DMS153 treated with DMSO at 0.1 percent for 48 hours (cell line): Measurements from ENCODE around the gene ACACB.
"Not testable (repeated sequence)": the region's sequence is repeated elsewhere in the genome, so short reads cannot be mapped to it uniquely, and the experiment has no call there.

ENCODE experiments used
- DNase-seq: peaks from one replicate; lab custom pipeline; 2025; ENCODE audit not compliant: unreplicated experiment; lab: John Stamatoyannopoulos, UW

Gene ACACB

DNA sequence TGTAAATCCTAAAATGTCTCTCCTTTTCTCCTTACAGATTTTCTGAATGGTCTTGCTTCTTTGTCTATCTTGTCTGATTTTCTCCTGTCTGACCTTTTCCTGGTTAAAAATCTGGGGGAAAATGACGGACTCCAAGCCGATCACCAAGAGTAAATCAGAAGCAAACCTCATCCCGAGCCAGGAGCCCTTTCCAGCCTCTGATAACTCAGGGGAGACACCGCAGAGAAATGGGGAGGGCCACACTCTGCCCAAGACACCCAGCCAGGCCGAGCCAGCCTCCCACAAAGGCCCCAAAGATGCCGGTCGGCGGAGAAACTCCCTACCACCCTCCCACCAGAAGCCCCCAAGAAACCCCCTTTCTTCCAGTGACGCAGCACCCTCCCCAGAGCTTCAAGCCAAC lies 23.0 kb downstream of the ACACB start:
- no peak for DNase-seq

- no peak for DNase-seq
Measured at GRCh38 chr12:109139791-109140190, 23.4 kb downstream of the ACACB start.

DNA sequence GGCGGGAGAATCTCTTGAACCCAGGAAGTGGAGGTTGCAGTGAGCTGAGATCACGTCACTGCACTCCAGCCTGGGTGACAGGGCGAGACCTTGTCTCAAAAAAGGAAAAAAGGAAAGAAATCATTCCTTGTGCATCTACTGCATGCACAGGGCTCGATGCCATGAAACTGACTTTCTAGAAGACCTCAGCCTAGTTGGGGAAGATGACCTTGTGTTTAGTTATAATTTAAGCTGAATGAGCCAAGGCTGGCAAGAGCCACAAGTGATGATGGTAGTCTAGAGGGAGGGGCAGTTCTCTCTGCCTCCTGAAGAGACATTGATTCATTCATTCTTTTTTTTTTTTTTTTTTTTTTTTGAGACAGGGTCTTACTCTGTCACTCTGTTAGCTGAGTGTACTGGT lies 24.2 kb downstream of the ACACB start:
- no peak for DNase-seq

GRCh38 chr12:109144224-109144623 lies 27.8 kb downstream of the ACACB start:
- DNase-seq, result no peak

DNA sequence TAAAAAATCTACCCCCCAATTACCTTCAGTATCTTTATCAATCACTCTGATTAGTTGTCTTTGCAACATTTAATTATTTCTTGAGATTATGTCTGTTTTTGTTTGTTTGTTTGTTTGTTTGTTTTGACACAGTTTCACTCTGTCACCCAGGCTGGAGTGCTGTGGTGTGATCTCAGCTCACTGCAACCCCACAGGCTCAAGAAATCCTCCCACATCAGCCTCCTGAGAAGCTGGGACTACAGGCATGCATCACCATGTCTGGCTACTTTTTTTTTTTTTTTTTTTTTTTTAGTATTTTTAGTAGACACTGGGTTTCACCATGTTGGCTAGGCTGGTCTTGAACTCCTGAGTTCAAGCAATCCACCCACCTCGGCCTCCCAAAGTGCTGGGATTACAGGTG lies 30.7 kb downstream of the ACACB start:
- DNase-seq, result not testable (repeated sequence)

DNA sequence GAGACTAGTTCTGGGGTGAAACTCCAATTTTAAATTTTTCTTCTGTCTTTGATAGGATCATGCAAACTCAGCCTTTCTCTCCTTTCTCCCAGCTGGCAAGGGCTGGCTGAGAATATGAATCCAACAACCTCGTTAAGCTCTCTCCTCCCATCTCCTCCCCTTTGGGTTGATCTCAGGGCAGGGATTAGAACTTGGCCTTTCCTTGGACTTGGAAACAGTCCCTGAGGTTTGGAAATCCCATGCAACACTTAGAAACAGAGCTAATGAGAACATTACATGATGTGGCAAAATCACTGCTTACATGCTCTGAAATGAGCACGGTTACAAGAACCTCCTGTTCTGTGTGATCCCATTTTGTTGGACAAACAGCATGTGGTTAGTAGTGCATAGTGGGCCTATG lies 31.6 kb downstream of the ACACB start:
- DNase-seq, result no peak

DNA sequence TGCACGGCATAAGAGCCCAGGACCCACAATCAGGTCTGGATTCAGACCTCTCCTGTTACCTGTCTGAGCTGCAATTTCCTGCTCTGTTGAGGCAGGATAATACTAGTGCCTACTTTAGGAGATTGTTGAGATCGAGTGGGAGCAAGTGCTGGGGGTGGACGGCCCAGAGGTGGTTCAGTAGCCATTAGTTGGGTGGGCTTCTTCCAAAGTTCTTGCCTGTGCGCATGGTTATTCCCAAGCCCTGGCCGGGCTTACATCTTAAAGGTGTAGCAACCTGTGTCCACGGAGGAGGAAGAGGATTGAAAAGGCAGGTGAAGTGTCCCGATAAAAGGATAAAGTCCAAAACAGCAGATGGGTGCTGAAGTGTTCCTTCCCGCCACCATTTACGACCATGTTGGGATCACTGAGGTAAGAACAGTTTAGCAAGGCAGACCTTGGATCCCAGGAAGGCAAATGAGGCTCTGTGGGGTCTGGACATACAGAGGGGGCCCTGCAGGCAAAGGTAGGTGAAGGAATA lies 33.8 kb downstream of the ACACB start:
- DNase-seq, result no peak

- no peak for DNase-seq
Measured at GRCh38 chr12:109151457-109151856, 35.1 kb downstream of the ACACB start.

- no peak for DNase-seq
Measured at GRCh38 chr12:109153821-109154441, 37.5 kb downstream of the ACACB start.

DNA sequence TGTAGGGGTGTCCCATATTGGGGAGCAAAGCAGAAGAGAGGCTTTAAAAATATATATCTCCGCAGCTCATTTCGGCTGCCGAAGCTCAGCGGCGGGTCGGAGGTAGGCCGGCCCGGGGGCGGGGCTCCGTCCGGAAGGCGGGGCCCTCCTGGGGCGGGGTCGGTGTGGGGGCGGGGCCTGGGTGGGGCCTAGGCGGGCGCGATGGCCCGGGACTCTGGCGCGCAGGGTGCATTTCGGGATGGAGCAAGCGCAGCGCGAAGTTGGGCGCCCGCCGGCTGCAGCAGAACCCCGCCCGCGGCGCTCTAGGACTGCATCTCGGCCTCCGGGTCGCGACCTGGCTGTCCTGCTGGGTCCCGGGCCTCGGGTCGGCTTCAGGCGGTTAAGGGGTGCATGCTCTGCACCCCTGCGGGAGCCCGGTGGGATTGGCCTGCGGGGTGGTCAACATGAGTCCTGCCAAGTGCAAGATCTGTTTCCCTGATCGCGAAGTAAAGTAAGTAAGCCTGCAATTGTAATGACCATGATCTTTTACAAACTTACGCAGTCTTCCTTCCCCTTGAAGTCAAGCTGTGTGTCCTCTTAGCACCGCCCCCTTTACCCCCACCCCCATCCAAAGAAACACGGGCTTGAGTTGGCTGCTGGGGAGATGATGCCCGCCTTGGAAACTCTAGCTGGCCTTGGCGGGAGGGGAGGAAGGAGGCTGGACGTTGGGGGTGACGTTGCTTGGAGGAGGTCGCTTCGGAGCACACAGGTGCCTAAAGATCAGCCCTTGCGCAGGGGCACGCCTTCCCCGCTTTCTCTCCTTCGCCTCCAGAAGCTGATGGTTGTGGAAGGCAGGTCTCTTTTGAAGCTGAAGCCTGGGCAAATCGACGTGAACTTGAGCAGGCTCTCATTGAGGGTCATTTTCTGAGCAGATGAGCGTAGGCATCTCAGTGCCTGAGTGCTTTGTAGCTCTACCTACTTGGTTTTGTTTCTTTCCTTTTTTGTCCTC lies 38.4 kb downstream of the ACACB start:
- peak; percentile 19 for DNase-seq

DNA sequence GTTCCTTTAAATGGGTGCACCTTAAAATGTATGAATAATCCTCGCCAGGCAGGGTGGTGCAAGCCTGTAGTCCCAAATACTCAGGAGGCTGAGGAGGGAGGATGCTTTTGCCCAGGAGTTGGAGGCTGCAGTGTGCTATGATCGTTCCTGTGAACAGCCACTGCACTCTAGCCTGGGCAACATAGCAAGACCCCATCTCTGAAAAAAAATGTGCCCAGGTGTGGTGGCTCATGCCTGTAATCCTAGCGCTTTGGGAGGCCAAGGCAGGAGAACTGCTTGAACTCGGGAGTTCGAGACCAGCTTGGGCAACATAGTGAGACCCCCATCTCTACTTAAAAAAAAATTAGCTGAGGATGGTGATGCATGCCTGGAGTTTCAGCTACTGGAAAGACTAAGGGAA lies 39.6 kb downstream of the ACACB start:
- DNase-seq, result no peak

GRCh38 chr12:109156586-109156985 lies 40.2 kb downstream of the ACACB start:
- no peak for DNase-seq

- DNase-seq, result no peak
Measured at GRCh38 chr12:109157986-109158385, 41.6 kb downstream of the ACACB start.

GRCh38 chr12:109160433-109160832 lies 44.0 kb downstream of the ACACB start:
- DNase-seq, result no peak

- DNase-seq, result no peak
Measured at GRCh38 chr12:109160873-109161272, 44.5 kb downstream of the ACACB start.

DNA sequence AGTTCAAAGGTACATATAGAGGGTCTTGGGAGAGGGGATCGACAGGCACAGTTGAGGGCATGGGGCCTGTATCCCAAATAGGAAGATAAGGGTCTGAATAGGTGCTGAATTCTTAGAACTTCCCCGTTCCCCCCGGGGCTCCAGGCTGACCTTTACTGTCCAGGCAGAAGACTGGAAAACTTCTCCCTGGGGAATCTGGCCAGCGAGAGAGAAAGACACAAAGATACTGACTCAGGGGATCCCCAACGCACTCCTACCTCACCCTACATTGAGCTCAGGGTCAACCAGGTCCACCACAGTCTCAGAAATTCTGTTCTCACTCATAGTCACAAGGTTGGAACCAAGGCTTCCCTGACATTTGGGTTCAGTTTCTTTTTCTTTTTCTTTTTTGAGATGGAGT lies 46.2 kb downstream of the ACACB start:
- no peak for DNase-seq

DNA sequence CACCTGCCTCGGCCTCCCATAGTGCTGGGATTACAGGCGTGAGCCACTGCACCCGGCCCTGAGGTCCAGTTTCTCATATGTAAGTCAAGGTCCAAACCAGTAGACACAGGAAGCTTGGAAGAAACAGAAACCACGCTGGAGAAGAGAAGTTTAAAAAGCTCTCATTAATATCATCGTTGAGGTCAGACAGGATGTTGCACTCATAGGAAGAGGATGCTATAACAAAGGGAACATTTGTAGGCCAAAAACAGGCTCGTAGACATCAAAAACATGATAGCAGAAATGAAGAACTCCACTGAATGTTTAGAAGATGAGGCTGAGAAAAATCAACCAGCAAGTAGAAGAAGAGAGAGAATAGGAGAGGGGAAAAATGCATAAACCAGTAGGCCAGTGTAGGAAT lies 46.8 kb downstream of the ACACB start:
- no peak for DNase-seq

GRCh38 chr12:109165599-109165998 lies 49.2 kb downstream of the ACACB start:
- DNase-seq, result no peak

DNA sequence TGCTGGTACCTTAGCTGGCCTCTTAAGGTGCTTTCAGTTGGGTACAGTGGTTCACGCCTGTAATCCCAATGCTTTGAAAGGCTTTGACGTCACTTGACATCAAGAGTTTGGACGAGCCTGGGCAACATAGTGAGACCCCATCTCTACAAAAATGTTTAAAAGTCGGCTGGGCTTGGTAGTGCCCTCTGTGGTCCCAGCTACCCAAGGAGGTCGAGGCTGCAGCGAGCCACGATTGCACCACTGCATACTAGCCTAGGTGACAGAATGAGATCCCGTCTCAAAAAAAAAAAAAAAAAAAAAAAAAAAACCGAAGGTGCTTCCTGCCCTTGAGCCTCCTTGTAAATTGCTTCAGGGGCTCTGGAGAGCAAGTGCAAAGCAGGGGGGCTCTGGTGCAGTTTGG lies 50.0 kb downstream of the ACACB start:
- DNase-seq, result no peak

GRCh38 chr12:109167781-109168180 lies 51.4 kb downstream of the ACACB start:
- DNase-seq, result no peak

DNA sequence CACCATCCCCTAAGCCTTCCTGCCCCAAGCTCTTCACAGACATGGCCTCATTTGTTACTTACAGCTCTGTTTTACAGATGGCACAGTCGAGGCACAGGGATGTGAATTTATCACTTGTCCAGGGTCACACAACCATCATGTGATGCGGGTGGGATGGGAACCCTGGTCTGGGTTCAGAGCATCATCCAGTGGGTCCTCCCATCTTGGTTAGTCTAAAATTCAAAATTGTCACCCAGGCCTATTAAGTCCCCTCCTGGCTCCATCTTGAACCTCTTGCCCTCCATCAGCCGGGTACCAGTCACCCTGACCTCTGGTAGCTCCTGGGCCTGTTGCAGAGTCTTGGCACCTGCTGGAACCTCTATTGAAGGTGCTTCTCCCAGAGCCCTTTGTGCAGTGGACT lies 52.9 kb downstream of the ACACB start:
- no peak for DNase-seq

DNA sequence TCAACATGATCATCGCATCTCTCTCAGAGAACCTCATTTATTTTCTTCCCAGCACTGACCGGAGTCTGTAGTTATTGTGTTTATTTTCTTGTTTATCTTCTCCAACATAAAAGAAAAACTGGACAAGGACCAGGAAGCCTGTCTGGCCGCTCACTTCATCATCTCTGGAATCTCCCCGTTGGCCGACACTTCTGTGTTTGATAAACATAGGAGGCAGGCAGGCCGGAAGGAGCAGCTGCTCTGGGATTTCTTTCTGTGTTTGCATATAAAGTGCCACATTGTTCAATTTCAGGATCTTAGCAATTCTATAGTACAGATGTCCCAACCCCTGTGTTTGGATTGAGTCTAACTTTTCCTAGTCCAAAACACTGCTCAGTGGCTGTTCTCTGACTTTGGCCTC lies 53.3 kb downstream of the ACACB start:
- no peak for DNase-seq
